Measurements from ENCODE around the gene GBP4. TPM values are rescaled to one million over a fixed set of nuclear protein-coding genes. Genes with fewer than 3 reads are reported as not detected.

GBP4 gene
- total RNA-seq, result 1.0 TPM in 1 of 2 replicates, not detected in the other

GRCh38 chr1:89198491-89199072, at the start of gene GBP4:
Gene GBP4, minus strand, starts transcription at chr1:89198942. Its CDS starts 108 bp downstream, at chr1:89198834.

GRCh38 chr1:89175601-89176256, 23.0 kb downstream of the GBP4 start, which contains the start of gene GBP7:
Gene GBP7, minus strand, starts transcription at chr1:89176003. Its CDS starts 4,068 bp downstream, at chr1:89171935.

Other genes starting within 250 kb of the GBP4 start
- 29.5 and 37.6 TPM in 2 replicates for gene KYAT3, start 206.3 kb downstream of the GBP4 start, total RNA-seq
- 10.2 and 16.2 TPM in 2 replicates for gene RBMXL1, start 206.3 kb downstream of the GBP4 start, total RNA-seq
- gene GBP3, start 176.1 kb downstream of the GBP4 start, total RNA-seq, result 23.7 and 25.6 TPM in 2 replicates
- gene GBP1, start 133.7 kb downstream of the GBP4 start, total RNA-seq, result 22.9 and 38.1 TPM in 2 replicates
- 5.8 and 11.2 TPM in 2 replicates for gene GBP2, start 72.8 kb downstream of the GBP4 start, total RNA-seq
- gene GBP7, start 22.9 kb downstream of the GBP4 start, total RNA-seq, result not detected in 2 replicates
- gene GBP5, start 73.9 kb upstream of the GBP4 start, total RNA-seq, result not detected in 2 replicates
- gene GBP6, start 165.1 kb upstream of the GBP4 start, total RNA-seq, result 0.52 TPM in 1 of 2 replicates, not detected in the other

All from epithelial cell of alveolus of lung (primary cell).